ENCODE data around the gene TPSD1.
"Not testable (repeated sequence)": the region's sequence is repeated elsewhere in the genome, so short reads cannot be mapped to it uniquely, and the experiment has no call there.

TPSD1 gene

GRCh38 chr16:1241081-1241480, 14.8 kb upstream of the TPSD1 start:
- not testable (repeated sequence) for DNase-seq (ENCODE audit: low spot score)

- not testable (repeated sequence) for DNase-seq (ENCODE audit: low spot score)
Measured at GRCh38 chr16:1243363-1243762, 12.5 kb upstream of the TPSD1 start.

GRCh38 chr16:1243907-1244850, 11.7 kb upstream of the TPSD1 start:
- not testable (repeated sequence) for DNase-seq (ENCODE audit: low spot score)

- no peak for DNase-seq (ENCODE audit: low spot score)
Measured at GRCh38 chr16:1244881-1245280, 11.0 kb upstream of the TPSD1 start.

GRCh38 chr16:1245452-1246020, 10.3 kb upstream of the TPSD1 start:
- no peak for DNase-seq (ENCODE audit: low spot score)

- not testable (repeated sequence) for DNase-seq (ENCODE audit: low spot score)
Measured at GRCh38 chr16:1247903-1248537, 7.8 kb upstream of the TPSD1 start.

GRCh38 chr16:1249031-1249755, 6.7 kb upstream of the TPSD1 start:
- not testable (repeated sequence) for DNase-seq (ENCODE audit: low spot score)

GRCh38 chr16:1253701-1254364, 2.0 kb upstream of the TPSD1 start:
- DNase-seq (ENCODE audit: low spot score): not testable (repeated sequence)

- DNase-seq (ENCODE audit: low spot score): not testable (repeated sequence)
Measured at GRCh38 chr16:1254821-1255220, 1.0 kb upstream of the TPSD1 start.

- not testable (repeated sequence) for DNase-seq (ENCODE audit: low spot score)
Measured at GRCh38 chr16:1256296-1256873, 516 bp downstream of the TPSD1 start.

GRCh38 chr16:1256874-1257322, 1.0 kb downstream of the TPSD1 start:
- no peak for DNase-seq (ENCODE audit: low spot score)

- DNase-seq (ENCODE audit: low spot score): no peak
Measured at GRCh38 chr16:1257561-1258224, 1.8 kb downstream of the TPSD1 start.

GRCh38 chr16:1258225-1258600, 2.3 kb downstream of the TPSD1 start:
- no peak for DNase-seq (ENCODE audit: low spot score)

- no peak for DNase-seq (ENCODE audit: low spot score)
Measured at GRCh38 chr16:1258906-1259759, 3.3 kb downstream of the TPSD1 start.

GRCh38 chr16:1259760-1260068, 3.8 kb downstream of the TPSD1 start:
- DNase-seq (ENCODE audit: low spot score): no peak

GRCh38 chr16:1260101-1260680, 4.3 kb downstream of the TPSD1 start:
- DNase-seq (ENCODE audit: low spot score): no peak

GRCh38 chr16:1261131-1261892, 5.4 kb downstream of the TPSD1 start:
- no peak for DNase-seq (ENCODE audit: low spot score)

- no peak for DNase-seq (ENCODE audit: low spot score)
Measured at GRCh38 chr16:1262210-1262845, 6.5 kb downstream of the TPSD1 start.

Measured in ecto neural progenitor cell (in vitro differentiated cells).